Suppressor macrophage treated with lipopolysaccharide for 1 hour (primary cell): ENCODE results near the gene RNF215.
A peak's percentile ranks its signal among the peaks of the same experiment; 100 is the strongest.

Experiments
- DNase-seq, 3 donors: peaks; one replicate each; pipeline ENCODE4 v3.0.0-alpha.2; 2020 to 2022

RNF215 gene

DNA sequence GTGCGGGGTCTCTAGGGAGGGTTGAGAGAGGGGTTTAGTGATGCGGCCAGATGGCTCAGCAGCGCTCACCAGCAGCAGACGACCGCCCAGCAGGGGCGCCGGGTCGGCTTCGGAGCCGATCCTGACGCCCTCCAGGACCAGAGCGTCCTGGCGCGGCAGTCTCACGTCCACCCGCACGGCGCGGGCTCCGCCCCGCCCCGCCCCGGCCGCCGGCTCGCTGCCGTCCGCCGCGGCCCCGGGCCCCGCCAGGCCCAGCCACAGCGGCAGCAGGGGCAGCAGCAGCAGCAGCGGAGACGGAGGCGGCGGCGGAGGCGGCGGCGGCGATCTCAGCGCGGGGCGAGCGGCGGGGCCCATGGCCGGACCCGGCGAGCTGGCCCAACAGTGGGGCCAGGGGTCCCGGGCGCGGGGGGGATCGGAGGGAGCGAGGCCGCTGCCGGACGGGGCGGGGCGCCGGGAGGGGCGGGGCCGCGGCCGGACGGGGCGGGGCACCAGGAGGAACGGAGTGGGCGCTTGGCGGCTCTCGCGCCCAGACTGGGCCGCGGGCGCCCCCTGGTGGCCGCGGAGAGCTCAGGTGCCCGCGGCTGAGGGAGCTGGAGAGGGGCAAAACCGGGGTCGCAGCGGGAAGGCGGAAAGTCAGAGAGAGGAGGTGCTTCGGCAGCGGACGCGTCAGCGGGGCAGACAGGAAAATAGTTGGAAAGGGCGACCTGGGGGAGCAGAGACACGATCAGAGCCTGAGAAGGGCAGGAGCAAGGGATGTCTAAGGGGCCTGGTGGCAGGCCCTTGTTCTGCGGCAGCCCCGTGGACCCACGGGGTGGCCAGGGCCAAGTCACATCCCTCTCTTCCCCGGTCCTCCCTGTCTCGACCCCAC, at the start of gene RNF215:
TSS of gene RNF215 (minus strand) at position 452 of the 868 bp plus-strand sequence. CDS start at position 354, 98 bp downstream.
- peak; percentile 85 to 97 (median 94) for DNase-seq

DNA sequence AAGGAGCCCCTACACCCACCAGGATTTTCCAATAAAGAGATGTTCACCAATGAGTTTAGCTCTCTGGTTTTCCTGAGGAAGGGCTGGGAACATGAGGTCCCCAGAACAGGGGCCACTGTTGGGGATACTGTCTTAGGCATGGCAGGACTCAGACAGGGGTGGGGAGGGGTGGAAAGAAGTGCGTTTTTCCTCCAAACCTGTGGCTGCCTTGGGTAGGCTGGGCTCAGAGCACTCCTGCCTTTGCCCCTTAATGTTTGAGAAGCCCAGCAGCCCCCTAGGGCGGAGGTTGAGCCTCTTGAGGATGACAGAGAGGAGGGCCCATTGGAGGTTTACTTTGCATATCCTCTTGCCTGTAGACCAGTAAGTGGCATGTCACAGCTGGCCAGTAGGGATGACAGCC, 49.0 kb upstream of the RNF215 start:
- no peak for DNase-seq

DNA sequence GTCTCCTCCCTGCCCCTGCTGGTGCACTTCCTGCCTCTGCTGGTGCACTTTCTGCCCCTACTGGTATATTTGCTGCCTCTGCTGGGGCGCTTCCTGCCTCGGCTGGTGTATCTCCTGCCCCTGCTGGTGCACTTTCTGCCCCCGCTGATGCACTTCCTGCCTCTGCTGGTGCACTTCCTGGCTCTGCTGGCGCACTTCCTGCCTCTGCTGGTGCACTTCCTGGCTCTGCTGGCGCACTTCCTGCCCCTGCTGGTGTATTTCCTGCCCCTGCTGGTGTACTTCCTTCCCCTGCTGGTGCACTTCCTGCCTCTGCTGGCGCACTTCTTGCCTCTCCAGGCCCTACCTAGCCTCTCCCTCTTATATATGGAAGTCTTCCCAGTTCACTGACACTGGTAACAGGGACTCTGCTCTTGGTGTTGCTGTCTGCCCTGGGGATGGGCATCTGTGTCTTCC, 48.5 kb upstream of the RNF215 start:
- DNase-seq = no peak

DNA sequence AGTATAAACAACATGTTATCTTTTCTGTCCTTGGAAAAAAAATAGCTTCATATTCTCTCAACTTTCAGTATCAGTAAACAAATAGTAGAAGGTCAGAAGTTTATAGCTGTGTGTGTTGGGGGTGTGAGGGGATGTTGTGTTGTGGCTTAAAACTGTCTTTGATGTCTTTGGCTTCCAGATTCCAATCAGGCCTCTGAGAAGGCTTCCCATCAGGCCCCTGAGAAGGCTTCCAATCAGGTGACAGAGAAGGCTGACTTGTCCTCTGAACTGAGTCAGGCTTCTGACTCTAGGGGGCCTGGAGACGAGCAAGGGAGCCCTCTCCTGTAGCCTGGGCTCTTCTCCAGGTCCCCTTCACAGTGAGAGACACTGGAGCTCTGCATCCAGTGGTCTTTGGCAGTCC, 47.6 kb upstream of the RNF215 start:
- no peak for DNase-seq

DNA sequence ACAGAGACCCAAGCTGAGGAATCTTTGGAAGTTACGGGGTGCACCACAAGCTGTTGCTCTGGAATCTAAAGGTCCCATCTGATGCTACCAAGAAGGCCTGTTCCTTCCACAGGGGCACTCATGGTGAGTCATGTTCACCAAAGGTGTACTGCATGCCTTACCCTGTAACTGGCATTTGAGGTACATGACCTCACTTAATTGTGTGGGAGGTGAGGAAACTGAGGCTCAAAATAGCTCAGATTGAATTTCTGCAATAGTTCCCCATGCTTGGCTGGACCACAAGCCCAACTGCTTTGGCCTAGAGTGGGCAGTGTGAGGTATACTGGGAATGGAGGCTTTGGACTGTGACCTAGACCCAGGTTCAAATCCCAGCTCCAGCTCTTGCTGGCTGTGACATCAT, 46.6 kb upstream of the RNF215 start:
- no peak for DNase-seq

DNA sequence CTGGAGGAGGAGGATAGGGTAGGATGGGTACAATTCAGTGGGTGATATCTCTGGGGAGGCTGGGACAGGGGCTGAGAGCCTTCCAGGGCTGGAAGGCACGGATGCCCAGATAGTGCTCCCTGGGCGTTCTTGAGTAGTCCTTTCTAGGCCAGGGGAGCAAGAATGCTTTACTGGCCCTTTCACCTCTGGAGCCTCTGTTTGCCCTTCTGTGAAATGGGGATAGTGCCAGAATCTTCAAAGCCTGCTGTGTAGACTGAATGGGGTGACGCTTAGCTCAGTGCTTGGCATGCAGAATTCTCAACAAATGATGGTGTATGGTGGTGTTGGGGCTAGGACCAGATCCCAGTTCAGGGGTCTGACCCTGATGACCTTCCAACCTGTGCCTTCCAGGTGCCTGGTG, 46.0 kb upstream of the RNF215 start:
- DNase-seq = no peak

DNA sequence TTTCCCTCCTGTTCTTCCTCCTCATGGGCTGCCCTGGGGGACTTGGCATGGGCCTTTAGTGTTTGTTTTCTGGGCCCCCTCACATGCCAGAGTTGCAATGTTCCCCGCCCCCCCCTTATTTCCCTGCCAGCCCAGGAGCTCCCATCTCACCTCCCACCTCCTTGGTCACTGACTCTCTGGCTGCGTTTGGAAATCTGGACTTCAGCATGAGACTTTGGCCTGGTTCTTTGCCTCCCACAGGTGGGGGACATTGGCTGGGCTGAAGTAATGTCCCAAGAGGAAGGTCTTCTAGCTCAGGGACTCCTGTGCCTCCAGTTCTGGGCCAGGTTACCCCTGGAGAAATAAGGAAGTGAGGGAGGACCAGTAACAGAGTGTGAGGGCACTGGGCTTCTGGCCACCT, 45.3 kb upstream of the RNF215 start:
- no peak for DNase-seq

DNA sequence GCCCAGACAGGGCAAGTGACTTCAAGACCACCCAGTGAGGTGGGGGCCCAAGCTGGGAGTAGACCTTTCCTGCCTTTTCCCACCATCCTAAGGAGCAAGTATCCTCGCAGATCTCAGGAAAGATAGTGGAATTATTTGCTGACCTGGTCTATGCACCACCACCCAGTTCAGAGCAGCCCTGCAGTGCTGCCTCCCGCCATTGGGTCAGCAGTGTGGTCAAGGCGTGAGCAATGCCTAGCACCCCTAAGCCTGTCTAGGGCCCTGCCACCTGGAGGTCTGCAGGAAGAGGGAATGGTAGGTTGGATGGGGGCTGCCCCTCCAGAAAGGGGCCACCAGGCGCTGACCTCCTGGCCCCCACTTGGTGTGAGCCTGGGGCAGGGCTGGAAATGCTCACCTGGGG, 44.9 kb upstream of the RNF215 start:
- DNase-seq = no peak

DNA sequence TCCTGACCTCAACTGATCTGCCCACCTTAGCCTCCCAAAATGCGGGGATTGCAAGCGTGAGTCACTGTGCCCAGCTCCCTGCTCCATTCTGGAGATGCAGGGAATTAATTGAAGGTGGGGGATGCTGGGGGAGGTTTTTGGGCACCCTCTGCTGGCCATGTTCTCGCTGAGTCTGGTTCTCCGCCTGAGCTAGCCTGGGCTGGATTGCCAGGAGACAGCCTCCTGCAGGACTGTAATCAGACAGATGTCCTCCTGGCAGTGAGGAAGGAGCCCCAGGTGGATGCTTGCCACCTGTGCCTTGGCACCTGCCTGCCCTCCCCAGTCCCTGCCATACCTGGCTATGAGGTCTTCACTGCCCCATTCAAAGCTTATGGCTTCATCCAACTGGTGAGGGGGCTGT, 43.7 kb upstream of the RNF215 start:
- no peak for DNase-seq

DNA sequence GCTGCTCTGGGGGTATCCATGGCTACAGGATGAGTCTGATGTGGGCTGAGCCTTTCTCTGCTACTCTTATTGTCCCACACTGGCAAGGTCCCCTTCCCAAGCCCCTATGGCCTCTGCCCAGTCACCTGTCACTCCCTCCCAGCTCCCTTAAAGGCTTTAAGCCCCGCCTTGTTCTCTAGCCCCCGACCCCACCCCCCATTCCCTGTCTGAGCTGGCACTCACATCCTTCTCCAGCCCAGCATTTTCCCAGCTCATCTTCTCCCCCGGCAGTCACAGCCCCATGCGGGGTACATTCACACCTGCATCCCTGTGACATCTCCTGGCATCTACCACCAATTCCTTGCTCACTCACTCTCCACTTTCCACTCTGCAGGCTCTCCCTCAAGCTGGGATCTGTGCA, 42.7 kb upstream of the RNF215 start:
- DNase-seq = no peak

DNA sequence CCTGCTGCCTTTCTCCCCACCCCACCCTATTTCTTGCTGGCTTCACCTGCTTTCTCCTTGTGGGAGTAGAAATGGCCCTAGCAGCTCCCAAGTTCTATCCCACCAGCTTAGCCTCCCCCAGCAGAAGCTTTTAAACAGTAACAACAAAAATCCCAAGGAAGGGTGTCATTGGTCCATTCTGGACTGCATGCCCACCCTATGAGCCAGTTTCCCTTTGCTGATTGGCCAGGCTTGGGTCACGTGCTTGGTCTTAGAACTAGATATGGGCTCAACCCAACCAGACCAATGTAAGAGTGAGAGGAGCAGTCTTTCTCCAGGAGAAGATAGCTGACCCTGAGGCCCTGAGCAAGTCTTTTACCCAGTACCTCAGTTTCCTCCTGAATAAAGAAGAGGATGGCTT, 40.7 kb upstream of the RNF215 start:
- no peak for DNase-seq

DNA sequence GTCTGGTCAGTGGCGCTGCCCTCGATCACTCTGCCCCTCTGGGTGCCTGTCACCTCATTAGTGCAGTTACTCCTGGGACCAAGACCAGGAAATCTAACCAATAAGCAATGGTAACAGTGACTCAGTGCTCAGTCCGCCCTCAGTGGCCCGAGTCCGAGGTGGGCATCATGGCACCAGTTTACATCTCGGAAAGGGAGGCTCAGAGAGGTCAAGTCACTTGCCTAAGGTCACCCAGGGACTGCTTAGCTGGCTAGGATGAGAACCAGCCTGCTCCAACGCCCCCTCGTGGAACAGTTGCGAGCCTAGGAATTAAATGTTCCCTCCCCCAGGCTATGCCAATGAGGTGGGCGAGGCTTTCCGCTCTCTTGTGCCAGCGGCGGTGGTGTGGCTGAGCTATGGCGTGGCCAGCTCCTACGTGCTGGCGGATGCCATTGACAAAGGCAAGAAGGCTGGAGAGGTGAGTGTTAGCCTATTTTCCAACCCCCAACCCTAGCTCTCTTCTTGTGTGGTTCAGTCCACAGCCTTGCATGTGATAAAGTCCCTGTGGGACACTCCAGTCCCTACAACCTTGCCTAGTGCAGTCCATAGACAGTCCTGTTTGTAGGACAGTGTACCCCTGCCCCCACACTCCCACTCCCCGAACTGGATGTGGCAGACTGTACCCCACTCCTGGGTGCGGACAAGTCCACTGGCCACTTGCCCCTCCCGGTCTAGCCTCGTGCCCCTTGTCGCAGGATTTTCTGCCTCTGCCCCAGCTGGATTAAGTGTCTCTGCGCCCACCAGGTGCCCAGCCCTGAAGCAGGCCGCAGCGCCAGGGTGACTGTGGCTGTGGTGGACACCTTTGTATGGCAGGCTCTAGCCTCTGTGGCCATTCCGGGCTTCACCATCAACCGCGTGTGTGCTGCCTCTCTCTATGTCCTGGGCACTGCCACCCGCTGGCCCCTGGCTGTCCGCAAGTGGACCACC, 39.5 kb upstream of the RNF215 start:
- peak; percentile 91 to 93 (median 93) for DNase-seq

DNA sequence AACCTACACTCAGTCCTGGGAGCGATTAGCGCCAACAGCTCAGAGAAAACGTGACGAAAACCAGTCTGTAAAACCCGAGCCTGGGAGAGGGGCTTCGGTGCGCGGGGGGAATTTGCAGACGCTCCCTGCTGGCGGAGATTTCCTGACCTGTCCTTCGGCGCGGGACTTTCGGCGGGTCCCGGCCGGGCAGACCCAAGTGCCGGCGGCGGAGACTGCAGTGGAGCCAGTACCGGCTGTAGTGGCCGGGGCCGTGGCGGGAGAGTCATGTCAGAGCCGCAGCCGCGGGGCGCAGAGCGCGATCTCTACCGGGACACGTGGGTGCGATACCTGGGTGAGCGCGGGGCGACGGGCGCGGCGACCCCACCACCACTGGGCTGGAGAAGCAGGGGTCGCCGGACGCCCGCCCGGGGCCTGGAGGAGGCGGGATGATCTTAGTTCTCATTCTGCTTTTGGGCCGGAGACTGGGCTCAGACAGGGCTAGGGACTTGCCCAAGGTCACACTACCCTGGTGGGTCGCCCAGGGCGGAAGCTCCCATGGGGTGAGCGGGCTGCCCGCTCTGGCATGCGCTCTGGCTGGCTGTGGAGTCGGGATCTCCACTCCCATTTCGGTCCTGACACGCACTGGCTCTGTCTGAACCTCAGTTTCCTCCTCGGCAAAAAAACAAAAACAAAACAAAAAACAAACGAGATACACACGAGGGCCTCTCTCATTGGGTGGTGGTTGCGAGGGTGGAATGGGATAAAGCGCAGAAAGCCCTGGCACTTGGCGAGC, 38.6 kb upstream of the RNF215 start, which contains the start of gene MTFP1:
TSS of gene MTFP1 (plus strand) at position 153 of the 772 bp plus-strand sequence. CDS start at position 265, 112 bp downstream.
- DNase-seq = peak; percentile 71 to 85 (median 71)

DNA sequence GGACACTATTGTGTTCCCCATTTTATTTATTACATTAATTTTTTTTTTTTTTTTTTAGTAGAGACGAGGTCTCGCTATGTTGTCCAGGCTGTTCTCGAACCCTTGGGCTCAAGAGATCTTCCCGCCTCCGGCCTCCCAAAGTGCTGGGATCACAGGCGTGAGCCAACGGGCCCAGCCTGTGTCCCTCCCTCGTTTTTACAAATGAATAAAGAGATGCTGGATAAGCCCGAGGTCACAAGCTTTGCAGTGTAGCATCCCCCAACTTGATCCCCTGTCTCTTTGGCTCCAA, 38.1 kb upstream of the RNF215 start:
- DNase-seq = no peak

DNA sequence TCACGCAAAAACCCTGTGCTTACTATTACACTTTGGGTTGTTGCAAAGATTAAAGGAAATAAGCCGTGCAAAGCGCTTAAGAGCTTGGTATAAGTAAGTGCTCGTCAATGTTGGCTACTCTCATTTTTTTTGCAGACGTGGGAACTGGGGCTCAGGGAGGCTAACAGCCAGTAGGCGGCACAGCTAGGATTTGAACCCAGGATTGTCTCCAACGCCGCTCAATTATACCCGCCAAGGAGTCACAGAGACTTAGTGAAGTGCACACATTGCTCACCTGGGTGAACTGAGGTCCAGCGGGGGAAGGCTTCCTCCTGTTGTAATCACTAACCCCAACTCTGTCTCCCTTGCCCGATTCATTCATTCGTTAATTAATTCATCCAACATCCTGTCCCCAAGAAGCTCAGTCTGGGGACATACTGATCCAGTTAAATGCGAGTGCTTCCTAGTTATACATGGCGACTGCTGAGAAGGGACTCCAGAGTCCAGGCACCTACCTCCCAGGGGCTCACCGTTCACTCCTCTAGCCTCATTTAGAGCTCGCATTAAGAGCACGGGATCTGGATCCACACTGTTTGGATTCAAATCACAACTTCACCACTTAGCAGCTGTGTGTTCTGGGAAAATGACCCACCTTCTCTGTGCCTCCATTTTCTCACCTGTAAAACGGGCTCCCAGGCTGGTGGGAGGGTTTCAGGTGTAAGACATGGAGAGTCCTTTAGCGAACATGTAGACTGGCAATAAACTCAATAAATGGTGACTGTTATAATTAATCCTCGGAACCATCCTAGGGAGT, 37.5 kb upstream of the RNF215 start:
- DNase-seq = no peak

DNA sequence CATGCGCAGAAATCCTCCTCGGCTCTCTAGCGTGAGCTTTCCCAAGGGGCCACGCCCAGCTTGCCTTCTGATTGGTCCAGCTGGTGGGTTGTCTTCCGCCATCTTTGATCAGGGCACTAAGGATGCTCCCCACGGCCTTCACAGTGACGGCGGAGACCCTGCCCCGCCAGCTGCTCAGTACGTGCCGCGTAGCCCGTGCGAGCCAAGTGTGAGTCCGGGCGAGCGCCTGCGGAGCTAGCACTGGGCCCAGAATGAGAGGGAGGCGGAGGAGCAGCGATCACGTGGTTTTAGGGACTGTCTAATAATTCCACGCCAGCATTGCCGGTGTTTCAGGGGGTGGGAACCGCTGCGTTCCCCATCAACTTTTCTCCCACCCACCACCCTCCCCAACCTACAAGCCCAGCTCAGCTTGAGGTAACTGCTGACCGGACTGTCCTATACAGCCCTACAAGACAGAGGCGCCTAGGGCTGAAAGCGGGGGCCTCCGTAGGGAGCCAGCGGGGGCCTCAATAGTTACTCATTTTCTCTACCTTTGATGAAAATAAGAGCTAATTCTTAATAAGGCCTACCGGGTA, 36.8 kb upstream of the RNF215 start:
- DNase-seq = peak; percentile 98 to 99 (median 99)

DNA sequence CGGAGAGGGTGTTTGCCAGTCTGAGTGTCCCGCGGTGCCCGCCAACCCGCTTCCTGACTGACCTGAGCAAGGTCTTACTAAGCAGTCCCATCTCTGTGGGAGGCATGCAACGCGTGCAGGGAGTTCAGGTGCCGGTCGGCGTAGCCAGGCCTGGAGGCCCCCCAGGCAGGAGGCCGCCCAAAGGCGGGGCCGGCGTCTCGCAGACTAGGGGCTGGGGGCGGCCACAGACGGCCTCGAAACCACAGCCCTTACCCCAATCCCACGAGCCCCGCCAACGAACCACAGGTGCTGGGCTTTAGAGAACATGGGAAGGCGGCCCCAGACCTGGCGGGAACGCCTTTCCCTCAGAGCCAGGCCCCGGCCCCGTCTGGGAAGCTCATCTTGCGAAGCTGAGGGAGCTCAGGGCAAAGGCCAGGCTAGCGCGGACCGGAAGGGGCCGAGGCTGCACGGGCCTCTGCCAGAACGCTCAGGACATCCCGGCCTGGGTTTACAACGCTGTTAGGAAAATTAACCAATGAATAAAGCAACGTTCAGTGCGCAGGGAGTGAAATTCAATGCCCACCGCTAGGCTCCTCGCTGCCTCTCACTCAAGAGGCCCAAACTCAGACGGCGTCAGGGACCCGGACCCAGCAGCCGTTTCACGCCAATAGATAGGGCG, 36.2 kb upstream of the RNF215 start:
- no peak for DNase-seq

DNA sequence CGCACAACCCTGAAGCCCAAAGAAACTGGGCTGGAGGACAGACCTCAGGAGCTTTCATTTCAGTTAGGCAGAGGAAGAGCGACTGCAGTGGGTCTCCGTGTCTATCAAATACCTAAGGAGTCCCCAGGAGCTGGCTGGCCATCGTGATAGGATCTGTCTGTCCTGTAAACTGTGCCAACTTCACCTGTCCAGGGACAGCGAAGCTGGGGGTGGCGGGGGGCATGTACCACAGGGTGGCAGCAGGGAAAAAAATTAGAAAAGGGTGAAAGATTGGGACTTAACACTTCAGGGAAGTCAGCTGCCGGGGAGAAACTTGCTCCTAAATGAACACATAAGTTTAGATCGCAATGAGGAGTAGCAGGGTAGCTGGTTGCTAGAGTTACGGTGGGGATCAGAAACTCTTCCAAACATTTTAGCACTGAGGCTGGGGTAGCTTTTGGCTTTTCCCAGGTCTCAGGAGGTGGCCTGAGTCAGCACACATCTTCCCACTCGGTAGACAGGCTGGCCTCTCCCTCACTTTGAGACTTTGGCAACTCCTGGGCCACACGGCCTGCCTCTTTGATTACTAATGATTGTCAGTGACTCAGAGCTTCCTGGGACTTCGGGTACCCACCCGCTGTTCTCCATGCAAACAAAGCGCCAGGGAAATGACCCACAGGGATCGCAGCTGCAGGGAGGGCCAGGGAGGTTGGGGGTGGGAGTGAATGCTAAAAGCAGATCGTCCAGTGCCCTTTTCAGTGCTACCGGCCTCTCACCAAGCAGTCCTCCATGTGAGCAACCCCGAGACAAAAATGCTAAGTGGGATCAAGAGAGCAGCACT, 35.5 kb upstream of the RNF215 start:
- peak; percentile 90 to 95 (median 90) for DNase-seq

DNA sequence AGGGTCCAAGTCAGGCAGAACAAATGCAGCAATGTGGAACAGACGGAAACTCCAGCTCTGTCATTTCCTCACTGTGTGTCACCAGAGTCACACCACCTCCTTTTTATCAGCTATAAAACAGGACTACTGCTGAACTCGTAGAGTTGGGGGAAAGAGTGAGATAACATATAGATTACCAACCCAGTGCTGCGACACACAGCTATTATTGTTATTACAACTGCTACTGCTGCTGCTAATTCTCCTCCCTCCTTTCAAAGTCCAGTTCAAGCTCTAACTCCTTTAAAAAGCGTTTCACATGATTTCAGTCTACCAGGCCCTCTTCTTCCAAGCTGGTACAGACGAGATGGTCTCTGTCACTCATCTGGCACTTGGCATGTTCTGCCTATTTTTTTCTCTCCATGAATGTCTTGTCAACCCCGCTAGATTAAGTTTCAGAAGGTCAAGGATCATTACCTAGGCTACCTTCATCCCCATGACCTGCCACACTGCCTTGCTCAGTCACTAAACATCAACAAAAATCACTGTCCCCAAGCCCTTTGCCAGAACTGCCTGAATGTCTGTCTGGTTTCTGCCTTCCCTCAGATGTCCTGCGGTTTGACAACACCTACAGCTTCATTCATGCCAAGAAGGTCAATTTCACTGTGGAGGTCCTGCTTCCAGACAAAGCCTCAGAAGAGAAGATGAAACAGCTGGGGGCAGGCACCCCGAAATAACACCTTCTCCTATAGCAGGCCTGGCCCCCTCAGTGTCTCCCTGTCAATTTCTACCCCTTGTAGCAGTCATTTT, 34.7 kb upstream of the RNF215 start:
- DNase-seq = peak; percentile 60 to 72 (median 63)
